Measurements from ENCODE around the gene NME5.

Gene NME5

GRCh38 chr5:138132543-138132942 lies 6.7 kb downstream of the NME5 start:
- DNase-seq = no peak

DNA sequence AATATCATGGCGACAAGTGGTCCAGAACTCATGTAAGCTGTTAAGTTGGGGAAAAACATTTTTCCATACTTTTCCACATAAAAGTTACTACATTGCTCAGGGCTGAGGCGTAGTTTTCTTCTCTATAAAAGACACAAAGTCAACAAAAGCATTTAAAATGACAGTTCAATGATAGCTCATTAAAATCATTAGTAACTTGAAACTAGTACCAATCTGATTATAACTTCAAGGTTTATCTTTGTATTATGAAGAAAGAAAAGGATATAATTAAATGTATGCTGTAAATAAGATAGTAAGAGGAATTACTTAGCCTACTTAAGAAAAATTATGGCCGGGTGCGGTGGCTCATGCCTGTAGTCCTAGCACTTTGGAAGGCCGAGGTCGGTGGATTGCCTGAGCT lies 9.9 kb downstream of the NME5 start:
- DNase-seq = no peak

GRCh38 chr5:138128334-138128733 lies 10.9 kb downstream of the NME5 start:
- DNase-seq = no peak

GRCh38 chr5:138115254-138115653 lies 24.0 kb downstream of the NME5 start:
- no peak for DNase-seq

DNA sequence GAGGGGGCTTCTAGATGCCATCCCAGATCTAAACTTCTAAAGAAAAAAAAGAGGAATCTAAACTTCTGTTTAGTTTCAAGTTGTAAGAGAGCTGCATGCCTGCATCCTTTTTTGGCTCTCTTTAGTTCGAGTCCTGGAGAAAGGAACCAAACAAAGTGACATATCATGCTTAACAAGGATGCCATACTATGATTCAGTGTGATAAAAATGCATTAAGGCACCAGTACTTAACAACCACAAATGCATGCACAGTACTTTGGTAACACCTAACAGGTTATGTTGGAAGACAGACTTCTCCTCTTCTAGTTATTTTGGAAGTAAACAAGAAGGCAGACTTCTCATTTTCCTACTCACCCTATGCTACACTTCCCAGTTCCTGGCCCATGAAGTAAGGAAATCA lies 27.3 kb downstream of the NME5 start:
- no peak for DNase-seq

- no peak for DNase-seq
Measured at GRCh38 chr5:138111181-138111580, 28.0 kb downstream of the NME5 start.

- DNase-seq = no peak
Measured at GRCh38 chr5:138110266-138110963, 28.8 kb downstream of the NME5 start.

DNA sequence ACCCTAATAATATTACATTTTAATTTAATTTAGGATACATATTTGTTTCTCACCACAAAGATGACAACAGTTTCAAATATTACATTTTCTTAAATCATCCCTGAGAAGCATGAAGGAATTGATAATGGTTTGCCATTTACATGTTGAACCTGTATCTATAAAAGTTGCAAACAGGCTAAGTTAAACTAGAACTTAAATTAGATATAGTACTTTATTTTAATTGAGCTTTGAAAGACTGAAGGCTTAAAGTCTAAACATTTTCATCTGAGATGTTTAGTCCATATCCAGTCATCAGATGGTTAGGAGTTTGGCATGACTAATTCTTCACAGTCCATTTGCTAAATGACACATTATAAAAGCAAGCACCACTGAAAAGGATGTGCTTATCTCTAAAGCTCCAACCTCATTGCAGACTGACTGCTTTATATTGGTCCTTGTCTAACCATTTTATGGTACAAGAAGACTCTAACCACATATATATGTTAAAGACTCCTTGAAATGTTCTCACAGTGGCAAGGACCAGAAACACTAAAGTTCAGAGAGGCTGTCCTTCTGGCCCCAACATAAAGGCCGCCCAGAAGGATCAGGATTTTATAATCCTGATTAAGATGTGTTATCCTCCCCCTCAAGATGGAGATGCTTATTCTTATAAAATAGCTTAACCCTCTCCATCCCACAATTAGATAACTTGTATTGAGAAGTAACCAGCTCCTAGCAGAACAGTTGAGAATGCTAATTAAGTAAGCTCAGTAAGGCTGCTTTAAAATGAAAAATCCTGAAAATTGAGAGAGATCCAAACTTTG lies 29.6 kb downstream of the NME5 start:
- DNase-seq = no peak

DNA sequence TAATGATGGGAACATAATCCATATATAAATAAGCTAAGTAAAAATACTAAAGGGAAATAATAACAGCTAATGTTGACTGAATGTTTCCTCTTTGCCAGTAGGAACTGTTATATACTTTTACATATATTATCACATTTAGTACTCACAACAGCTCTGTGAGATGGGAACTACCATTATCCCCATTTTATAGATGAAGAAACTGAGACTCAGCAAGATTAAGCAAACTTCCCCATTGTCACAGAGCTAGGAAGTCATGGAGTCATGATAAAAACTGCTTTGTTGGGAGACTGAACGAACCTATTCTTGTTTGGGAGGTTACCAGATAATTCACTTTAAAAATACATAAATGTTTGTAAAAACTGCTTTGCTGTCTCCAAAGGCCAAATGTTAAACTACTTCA lies 32.0 kb downstream of the NME5 start:
- no peak for DNase-seq

DNA sequence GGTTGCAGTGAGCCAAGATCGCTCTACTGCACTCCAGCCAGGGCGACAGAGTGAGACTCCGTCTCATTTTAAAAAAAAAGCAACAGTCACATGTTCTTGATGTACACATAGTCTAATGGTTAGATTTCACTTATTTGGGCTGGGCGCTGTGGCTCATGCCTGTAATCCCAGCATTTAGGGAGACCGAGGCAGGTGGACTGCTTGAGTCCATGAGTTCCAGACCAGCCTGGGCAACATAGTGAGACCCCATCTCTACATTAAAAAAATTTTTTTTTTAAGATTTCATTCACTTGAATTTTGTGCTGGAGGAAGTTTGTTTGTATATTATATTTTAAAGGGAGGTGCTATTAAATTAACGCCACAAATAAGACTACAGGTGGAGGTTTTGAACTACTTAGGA lies 33.5 kb downstream of the NME5 start:
- DNase-seq = no peak

- DNase-seq = no peak
Measured at GRCh38 chr5:138103319-138103637, 36.0 kb downstream of the NME5 start.

- DNase-seq = no peak
Measured at GRCh38 chr5:138102454-138103318, 36.5 kb downstream of the NME5 start.

DNA sequence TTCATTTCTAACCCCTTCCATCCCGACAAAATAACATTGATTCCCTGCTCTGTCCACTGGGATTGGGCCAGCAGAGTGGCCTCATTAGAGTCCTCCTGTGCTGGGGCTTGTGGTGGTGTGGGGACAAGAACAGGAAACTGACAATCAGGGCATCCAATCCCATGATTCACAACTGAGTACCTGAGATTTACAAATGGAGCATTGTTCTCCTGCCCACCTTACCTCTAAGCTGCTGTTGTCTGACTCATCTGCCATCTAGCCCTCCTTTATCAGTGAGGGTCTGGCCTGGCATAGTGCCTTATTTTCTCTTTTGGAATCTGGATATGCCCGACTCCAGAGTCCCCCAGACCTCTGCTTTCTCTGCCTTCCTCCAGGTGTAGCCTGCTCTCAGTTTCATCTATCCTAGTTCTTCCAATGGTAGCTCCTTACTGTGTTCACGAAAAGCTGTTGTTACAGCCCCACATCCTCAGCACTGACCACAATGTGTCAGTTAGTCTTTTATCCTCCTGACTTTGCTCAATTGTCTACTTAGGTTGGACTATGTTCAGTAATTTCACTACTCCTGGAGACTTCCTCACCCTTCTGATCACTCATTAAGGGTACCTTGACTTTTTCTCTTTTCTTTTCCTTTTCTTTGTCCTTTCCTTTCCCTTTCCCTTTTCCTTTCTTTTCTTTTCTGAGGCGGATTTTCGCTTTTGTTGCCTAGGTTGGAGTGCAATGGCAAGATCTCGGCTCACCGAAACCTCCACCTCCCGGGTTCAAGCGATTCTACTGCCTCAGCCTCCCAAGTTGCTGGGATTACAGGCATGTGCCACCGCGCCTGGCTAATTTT lies 42.0 kb downstream of the NME5 start:
- no peak for DNase-seq

DNA sequence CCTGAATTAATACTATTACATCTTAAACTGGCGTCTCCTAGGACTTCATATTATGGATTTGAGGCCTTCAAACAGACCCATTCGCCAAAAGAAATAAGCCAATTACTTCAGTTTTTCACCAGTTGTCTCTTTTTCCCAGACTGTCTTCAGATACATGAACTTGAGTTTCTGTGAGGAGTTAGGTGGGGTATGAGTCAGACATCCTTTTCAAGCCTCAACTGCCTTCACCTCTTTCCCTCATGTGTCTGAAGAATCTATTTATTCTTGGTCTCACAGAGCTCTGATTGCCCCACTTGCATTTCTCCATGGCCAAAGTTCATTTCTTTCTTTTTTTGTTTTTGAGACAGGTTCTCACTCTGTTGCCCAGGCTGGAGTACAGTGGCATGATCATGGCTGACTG lies 42.9 kb downstream of the NME5 start:
- no peak for DNase-seq

DNA sequence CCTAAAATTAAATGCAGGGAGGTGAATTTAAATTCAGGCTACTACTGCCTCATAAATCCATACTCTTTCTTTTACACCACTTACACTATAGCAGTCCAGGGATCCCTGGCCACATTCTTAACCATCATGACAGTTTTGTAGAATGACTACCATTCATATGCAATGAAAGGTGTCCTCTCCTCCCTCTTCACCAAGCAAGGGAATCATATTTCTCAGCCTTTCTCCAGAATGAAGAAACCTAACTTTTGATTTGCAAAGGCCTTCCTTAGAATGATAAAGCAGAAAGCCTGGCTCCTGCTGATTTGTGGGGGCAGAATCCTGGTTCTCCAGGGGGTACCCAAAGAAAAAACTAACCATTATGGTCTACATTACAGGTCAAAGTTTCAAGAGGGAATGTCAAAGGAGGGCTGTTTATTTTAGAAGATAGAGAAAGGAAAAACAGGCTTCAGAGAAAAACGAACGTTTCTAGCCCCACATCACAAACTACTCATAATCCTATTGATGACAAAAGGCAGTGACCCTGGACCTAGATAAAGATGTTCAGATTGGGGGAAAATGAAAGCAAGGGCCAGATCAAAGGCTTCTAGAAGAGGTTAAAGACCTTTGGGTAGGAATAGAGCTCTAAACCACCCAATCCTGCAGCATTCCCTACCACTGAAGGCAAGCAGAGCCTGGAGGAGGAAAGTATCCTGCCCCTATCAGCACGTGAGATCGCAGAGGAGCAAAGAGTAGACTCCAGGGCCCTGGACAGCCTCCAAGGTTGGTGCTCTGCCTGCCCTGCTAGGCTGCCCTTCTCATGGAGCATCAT lies 43.9 kb downstream of the NME5 start:
- no peak for DNase-seq

- DNase-seq = no peak
Measured at GRCh38 chr5:138093036-138093435, 46.2 kb downstream of the NME5 start.

GRCh38 chr5:138092301-138092700 lies 46.9 kb downstream of the NME5 start:
- DNase-seq = no peak

GRCh38 chr5:138091685-138092084 lies 47.5 kb downstream of the NME5 start:
- no peak for DNase-seq

DNA sequence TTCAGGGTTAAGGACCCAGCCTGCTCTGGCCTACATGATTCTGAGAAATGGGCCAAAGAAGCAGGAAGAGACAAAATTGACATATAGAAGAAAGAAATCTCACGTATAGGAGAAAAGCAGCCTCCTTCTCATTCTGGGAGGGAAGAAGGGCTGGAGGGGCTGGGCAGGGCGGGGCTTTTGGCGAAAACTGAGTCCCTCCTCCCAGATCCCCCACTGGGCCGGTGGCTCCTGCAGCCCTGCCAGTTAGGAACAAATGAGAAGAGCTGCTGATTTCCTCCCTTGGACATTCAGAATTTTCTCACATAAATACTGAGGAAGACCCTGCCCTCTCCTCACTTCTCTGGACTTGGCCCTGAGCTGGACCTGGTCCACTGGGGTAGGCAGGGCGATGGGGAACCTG lies 55.5 kb downstream of the NME5 start, which contains the start of gene WNT8A:
Gene WNT8A, plus strand, starts transcription at position 332 of the 400 bp plus-strand sequence. CDS start 95 bp downstream, outside the sequence.
- no peak for DNase-seq

DNA sequence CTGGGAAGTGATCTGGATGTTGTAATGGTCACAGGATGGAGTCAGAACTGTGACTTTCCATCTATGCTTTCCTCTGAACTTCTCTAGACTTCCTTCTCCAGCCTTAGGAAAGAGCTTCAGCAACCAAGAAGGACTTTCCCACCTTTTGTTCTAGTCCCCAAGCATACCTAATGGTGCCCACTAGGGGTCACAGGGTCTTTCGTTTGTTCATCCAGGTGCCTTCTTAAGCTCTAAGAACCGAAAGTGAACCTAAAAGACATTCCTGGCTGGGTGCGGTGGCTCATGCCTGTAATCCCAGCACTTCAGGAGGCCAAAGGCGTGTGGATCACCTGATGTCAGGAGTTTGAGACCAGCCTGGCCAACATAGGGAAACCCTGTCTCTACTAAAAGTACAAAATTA lies 57.2 kb downstream of the NME5 start:
- no peak for DNase-seq

GRCh38 chr5:138078006-138078643 lies 61.1 kb downstream of the NME5 start:
- DNase-seq = no peak

Data from NCI-H526 treated with DMSO at 0.1 percent for 48 hours (cell line).